GM12891 (cell line): ENCODE measurements around the gene DNAH12.
"Not testable (repeated sequence)": the region's sequence is repeated elsewhere in the genome, so short reads cannot be mapped to it uniquely, and the experiment has no call there.

Source experiments
- DNase-seq: peaks from one replicate; pipeline ENCODE4 v3.0.0; 2011; ENCODE audit warnings: low spot score; ENCODE audit not compliant: insufficient read length
- FAIRE-seq: peaks from 2 replicates; lab custom pipeline; 2011; peaks lifted over from hg19 to GRCh38; lab: Jason Lieb, UNC
- PAX5 ChIP-seq: IDR thresholded peaks from 2 replicates; pipeline ENCODE4 v1.6.1; 2011; ENCODE audit warnings: low read length, moderate library complexity, mild to moderate bottlenecking; ENCODE audit not compliant: insufficient read depth, severe bottlenecking
- POLR2A ChIP-seq: IDR thresholded peaks from 2 replicates; pipeline ENCODE4 v1.6.1; 2011; ENCODE audit warnings: low read depth, low read length, control low read depth
- POLR2AphosphoS5 ChIP-seq: IDR thresholded peaks from 2 replicates; pipeline ENCODE4 v1.6.1; 2011; ENCODE audit warnings: low read depth, low read length, control low read depth
- POU2F2 ChIP-seq: IDR thresholded peaks from 2 replicates; pipeline ENCODE4 v1.6.1; 2011; ENCODE audit warnings: low read depth, mild to moderate bottlenecking, control low read depth, low read length, moderate library complexity
- SPI1 ChIP-seq: IDR thresholded peaks from 2 replicates; pipeline ENCODE4 v1.6.1; 2011; ENCODE audit warnings: low read depth, low read length, control low read depth
- TAF1 ChIP-seq: IDR thresholded peaks from 2 replicates; pipeline ENCODE4 v1.6.1; 2011; ENCODE audit warnings: low read depth, low read length, control low read depth

The DNAH12 gene

GRCh38 chr3:57350271-57350670, 193.9 kb downstream of the DNAH12 start:
- TF ChIP-seq POLR2A (no peak), POLR2AphosphoS5 (no peak), TAF1 (no peak), SPI1 (no peak), POU2F2 (no peak), PAX5 (no peak)
- DNase-seq (no peak), FAIRE-seq (no peak)

- not testable (repeated sequence) for FAIRE-seq, DNase-seq
These were observed 205.0 kb downstream of the DNAH12 start for GRCh38 chr3:57339071-57339642.

- DNase-seq, FAIRE-seq: not testable (repeated sequence)
These were observed 205.7 kb downstream of the DNAH12 start for GRCh38 chr3:57338272-57339070.

- no peak for DNase-seq
- FAIRE-seq = no peak
- no peak for TF ChIP-seq SPI1
- no peak for TF ChIP-seq POU2F2
- no peak for TF ChIP-seq POLR2AphosphoS5
- TF ChIP-seq PAX5 = no peak
- TF ChIP-seq TAF1 = no peak
- no peak for TF ChIP-seq POLR2A
These were observed 208.7 kb downstream of the DNAH12 start for GRCh38 chr3:57335283-57335938.

GRCh38 chr3:57331078-57331610, 213.0 kb downstream of the DNAH12 start:
- TF ChIP-seq POU2F2 (no peak), PAX5 (no peak), POLR2A (no peak), SPI1 (no peak)
- no peak for FAIRE-seq
- no peak for DNase-seq

- FAIRE-seq, DNase-seq: not testable (repeated sequence)
These were observed 217.6 kb downstream of the DNAH12 start for GRCh38 chr3:57326498-57326897.

- TF ChIP-seq SPI1 (no peak), POLR2AphosphoS5 (no peak), POU2F2 (no peak), PAX5 (no peak), TAF1 (no peak), POLR2A (no peak)
- FAIRE-seq = no peak
- no peak for DNase-seq
These were observed 229.9 kb downstream of the DNAH12 start for GRCh38 chr3:57314204-57314603.

- TF ChIP-seq POLR2A (no peak), SPI1 (no peak), POU2F2 (no peak), PAX5 (no peak), POLR2AphosphoS5 (no peak), TAF1 (no peak)
- DNase-seq (no peak), FAIRE-seq (no peak)
These were observed 234.3 kb downstream of the DNAH12 start for GRCh38 chr3:57309769-57310360.

- not testable (repeated sequence) for DNase-seq, FAIRE-seq
These were observed 240.6 kb downstream of the DNAH12 start for GRCh38 chr3:57303520-57303919.

GRCh38 chr3:57298041-57298440, 246.1 kb downstream of the DNAH12 start:
- TF ChIP-seq PAX5 (no peak), POLR2A (no peak), POLR2AphosphoS5 (no peak), POU2F2 (no peak), TAF1 (no peak), SPI1 (no peak)
- DNase-seq (no peak), FAIRE-seq (no peak)
